ENCODE measurements around the gene VTA1. TPM values are rescaled to one million over a fixed set of nuclear protein-coding genes. Genes with fewer than 3 reads are reported as not detected.

Gene VTA1
- total RNA-seq, 2 experiments from 2014 or later, result 37.9 to 51.0 TPM

DNA sequence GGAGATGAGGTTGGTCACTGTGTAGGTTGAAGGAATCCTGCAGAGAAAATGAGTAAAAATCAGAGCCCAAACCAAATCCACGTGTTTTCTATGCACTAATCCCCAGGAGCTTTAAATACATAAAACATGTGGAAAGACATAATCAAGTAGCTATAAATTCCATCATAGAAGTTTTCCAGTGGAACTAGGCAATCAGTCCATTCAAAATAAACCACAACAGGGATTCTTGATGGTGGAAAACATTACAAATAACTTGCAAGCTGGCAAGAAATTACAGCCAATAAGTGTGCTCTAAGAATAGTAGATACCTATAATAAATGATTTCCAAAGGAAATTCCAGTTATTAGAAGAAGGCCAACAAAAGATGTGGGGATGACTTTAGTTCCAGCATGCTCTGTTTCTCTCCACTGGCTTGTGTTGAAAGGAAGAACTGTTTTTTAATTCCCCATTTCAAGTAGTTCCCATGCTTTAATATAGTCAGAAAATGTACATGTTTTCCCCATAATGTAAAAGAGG lies 104.9 kb downstream of the VTA1 start:
- Histone ChIP-seq H3K4me1 (ENCODE audit: insufficient read depth, low read length, poor library complexity, severe bottlenecking) (no peaks in the 10 kb centered on the region), H3K79me2 (ENCODE audit: insufficient read depth, low read depth, low read length) (no peaks in the 10 kb centered on the region), H3K4me3 (ENCODE audit: low read depth, low read length, poor library complexity, severe bottlenecking) (no peak overlapping the region), H3K9me2 (ENCODE audit: insufficient read depth, low read length) (no peaks in the 10 kb centered on the region), H2AFZ (ENCODE audit: low read length) (no peak overlapping the region), H3K27ac (ENCODE audit: low read depth, low read length, poor library complexity, severe bottlenecking) (no peak overlapping the region), H3K9me3 (ENCODE audit: low read length) (no peaks in the 10 kb centered on the region), H3K36me3 (ENCODE audit: insufficient read depth, low read length) (no peaks in the 10 kb centered on the region), H4K20me1 (ENCODE audit: insufficient read depth, low read length) (no peaks in the 10 kb centered on the region), H3K4me2 (ENCODE audit: low read length) (no peak overlapping the region)
- ChIA-PET POLR2A (no interaction called here), CTCF (ENCODE audit: unreplicated experiment) (no interaction called here)
- no TSS peak for BruUV-seq (replicated peaks)
- no peak for DNase-seq (ENCODE audit: low spot score)
- TF ChIP-seq EZH2phosphoT487 (IDR thresholded peaks at IDR 0.05; ENCODE audit: borderline replicate concordance, low read depth, low read length), result no peak
- intact Hi-C loops (cut with micrococcal nuclease; ENCODE audit: unreplicated experiment), result no loop called here

DNA sequence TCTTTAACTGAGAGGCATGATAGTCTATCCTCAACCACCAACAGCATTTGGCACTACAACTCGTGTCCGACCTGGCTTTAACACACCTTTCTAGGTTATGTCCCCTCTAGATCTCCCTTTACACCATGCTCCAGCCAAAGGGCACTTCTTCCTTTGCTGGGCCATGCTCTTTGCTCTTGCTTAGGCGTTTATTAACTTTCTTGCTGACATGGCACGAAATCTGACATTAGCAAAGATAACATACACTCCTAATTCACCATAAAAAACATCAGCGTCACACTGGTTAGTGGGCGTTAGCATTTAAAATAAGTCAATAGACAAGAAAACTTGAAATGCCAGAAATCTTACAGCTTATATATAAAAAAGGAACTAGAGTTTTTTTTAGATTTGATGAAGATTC lies 107.5 kb downstream of the VTA1 start:
- ChIA-PET CTCF (ENCODE audit: unreplicated experiment) (no interaction called here), POLR2A (interaction anchor here (1.2 to 1.4 kb wide), 2 partner anchors 10 to 11 kb away, joined by 3 to 4 read pairs; no protein-coding TSS in a partner anchor)
- Histone ChIP-seq H3K4me2 (ENCODE audit: low read length) (no peak overlapping the region), H3K9me2 (ENCODE audit: insufficient read depth, low read length) (no peaks in the 10 kb centered on the region), H4K20me1 (ENCODE audit: insufficient read depth, low read length) (no peaks in the 10 kb centered on the region), H3K79me2 (ENCODE audit: insufficient read depth, low read depth, low read length) (no peaks in the 10 kb centered on the region), H3K9me3 (ENCODE audit: low read length) (no peaks in the 10 kb centered on the region), H3K4me3 (ENCODE audit: low read depth, low read length, poor library complexity, severe bottlenecking) (no peak overlapping the region), H3K27ac (ENCODE audit: low read depth, low read length, poor library complexity, severe bottlenecking) (no peak overlapping the region), H3K4me1 (ENCODE audit: insufficient read depth, low read length, poor library complexity, severe bottlenecking) (no peaks in the 10 kb centered on the region), H2AFZ (ENCODE audit: low read length) (no peak overlapping the region), H3K36me3 (ENCODE audit: insufficient read depth, low read length) (no peaks in the 10 kb centered on the region)
- intact Hi-C loops (cut with micrococcal nuclease; ENCODE audit: unreplicated experiment), result no loop called here
- no TSS peak for BruUV-seq (replicated peaks)
- no peak for TF ChIP-seq EZH2phosphoT487 (IDR thresholded peaks at IDR 0.05; ENCODE audit: borderline replicate concordance, low read depth, low read length)
- TF ChIP-seq, protein P1, sequence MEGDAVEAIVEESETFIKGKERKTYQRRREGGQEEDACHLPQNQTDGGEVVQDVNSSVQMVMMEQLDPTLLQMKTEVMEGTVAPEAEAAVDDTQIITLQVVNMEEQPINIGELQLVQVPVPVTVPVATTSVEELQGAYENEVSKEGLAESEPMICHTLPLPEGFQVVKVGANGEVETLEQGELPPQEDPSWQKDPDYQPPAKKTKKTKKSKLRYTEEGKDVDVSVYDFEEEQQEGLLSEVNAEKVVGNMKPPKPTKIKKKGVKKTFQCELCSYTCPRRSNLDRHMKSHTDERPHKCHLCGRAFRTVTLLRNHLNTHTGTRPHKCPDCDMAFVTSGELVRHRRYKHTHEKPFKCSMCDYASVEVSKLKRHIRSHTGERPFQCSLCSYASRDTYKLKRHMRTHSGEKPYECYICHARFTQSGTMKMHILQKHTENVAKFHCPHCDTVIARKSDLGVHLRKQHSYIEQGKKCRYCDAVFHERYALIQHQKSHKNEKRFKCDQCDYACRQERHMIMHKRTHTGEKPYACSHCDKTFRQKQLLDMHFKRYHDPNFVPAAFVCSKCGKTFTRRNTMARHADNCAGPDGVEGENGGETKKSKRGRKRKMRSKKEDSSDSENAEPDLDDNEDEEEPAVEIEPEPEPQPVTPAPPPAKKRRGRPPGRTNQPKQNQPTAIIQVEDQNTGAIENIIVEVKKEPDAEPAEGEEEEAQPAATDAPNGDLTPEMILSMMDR (conservative IDR thresholded peaks at IDR 0.05; ENCODE audit: low read length), result no peak
- no peak for DNase-seq (ENCODE audit: low spot score)

DNA sequence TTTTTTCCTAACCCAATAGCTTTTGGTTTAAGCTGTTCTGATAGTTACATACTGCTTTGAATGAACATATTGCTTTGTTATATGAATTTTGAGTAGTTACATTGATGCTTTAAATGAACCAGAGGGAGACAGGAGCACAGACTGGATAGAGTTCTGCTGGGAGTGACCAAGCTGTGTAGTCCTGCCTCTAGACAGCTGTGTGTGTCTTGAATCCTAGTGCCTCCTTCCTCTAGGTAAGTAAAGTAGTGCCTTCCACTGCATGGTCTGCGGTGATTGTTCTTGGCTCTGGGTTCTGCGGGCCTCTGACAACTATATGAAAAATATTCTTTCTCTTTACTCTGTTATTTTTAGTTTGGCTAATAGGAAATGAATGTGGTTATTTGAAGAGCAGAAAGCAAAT lies 108.7 kb downstream of the VTA1 start:
- H2AFZ ChIP-seq (ENCODE audit: low read length), result no peak overlapping the region
- no peak for TF ChIP-seq EZH2phosphoT487 (IDR thresholded peaks at IDR 0.05; ENCODE audit: borderline replicate concordance, low read depth, low read length)
- TF ChIP-seq, protein P1 (conservative IDR thresholded peaks at IDR 0.05; ENCODE audit: low read length), result no peak
- no peaks in the 10 kb centered on the region for H3K36me3 ChIP-seq (ENCODE audit: insufficient read depth, low read length)
- no peak overlapping the region for H3K27ac ChIP-seq (ENCODE audit: low read depth, low read length, poor library complexity, severe bottlenecking)
- H3K9me3 ChIP-seq (ENCODE audit: low read length), result no peaks in the 10 kb centered on the region
- H3K9me2 ChIP-seq (ENCODE audit: insufficient read depth, low read length), result no peaks in the 10 kb centered on the region
- H3K4me1 ChIP-seq (ENCODE audit: insufficient read depth, low read length, poor library complexity, severe bottlenecking), result no peaks in the 10 kb centered on the region
- H4K20me1 ChIP-seq (ENCODE audit: insufficient read depth, low read length), result no peaks in the 10 kb centered on the region
- no peak overlapping the region for H3K4me3 ChIP-seq (ENCODE audit: low read depth, low read length, poor library complexity, severe bottlenecking)
- BruUV-seq (replicated peaks), result no TSS peak
- intact Hi-C loops (cut with micrococcal nuclease; ENCODE audit: unreplicated experiment), result no loop called here
- H3K4me2 ChIP-seq (ENCODE audit: low read length), result no peak overlapping the region
- CTCF ChIA-PET (ENCODE audit: unreplicated experiment), result no interaction called here
- DNase-seq (ENCODE audit: low spot score), result no peak
- H3K79me2 ChIP-seq (ENCODE audit: insufficient read depth, low read depth, low read length), result no peaks in the 10 kb centered on the region
- POLR2A ChIA-PET, result interaction anchor here (1.2 kb wide), 1 partner anchor 8 kb away, joined by 3 read pairs; no protein-coding TSS in a partner anchor
